Measurements from ENCODE around the gene DLGAP1. TPM values are rescaled to one million over a fixed set of nuclear protein-coding genes. Genes with fewer than 3 reads are reported as not detected.

The DLGAP1 gene
- polyA plus RNA-seq, 1 donor from 2014 or later, result 4.5 TPM

DNA sequence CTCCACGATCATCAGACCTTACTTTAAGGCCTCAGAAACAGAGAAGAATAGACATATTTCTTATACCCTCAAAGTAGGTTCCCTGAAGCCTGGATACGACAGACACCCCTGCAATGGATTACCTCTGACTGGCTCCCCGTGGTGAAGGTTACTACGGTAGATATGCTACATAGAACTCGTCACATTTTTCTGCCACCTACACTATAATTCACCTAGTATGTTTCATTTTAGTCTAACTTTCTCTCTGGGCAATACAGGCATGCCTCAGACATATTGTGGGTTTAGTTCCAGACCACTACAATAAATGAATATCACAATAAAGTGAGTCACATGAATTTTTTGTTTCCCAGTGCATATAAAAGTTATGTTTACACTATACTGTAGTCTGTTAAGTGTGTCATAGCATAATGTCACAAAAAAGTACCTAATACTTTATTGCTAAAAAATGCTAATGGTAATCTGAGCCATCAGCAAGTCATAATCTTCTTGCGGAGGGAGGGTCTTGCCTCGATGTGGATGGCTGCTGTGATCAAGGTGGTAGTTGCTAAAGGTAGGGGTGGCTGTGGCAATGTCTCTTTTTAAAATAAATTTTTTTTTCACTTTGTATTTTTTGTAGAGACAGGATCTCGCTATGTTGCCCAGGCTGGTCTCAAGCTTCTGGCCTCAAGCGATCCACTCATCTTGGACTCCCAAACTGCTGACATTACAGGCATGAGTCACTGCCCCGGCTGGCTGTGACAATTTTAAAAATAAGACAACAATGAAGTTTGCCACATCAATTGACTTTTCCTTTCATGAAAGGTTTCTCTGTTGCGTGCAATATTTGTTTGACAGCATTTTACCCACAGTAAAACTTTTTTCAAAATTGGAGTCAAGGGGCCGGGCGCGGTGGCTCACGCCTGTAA, 940.5 kb downstream of the DLGAP1 start:
- H3K79me2 ChIP-seq (replicated peaks; ENCODE audit: insufficient read depth, low read length), result no peaks in the 10 kb centered on the region

DNA sequence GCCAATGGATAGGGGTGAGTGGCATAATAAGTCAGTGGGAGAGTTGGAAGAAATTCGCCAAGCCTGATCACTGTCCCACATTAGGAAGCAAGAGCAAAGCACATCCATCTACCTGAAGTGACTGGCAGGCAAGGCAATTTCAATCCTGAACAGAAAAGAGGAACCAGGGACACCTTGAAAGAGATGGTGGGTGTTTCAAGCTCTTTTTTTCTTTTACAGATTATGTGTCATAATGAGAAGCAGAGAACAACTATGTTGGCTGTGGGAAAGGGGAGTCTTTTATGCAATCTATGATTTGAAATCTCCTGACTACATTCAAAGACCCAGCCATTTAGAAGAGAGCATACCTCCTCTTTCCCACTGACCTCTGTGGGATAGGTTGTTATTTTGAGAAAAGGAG, 941.6 kb downstream of the DLGAP1 start:
- TF ChIP-seq, protein P1, sequence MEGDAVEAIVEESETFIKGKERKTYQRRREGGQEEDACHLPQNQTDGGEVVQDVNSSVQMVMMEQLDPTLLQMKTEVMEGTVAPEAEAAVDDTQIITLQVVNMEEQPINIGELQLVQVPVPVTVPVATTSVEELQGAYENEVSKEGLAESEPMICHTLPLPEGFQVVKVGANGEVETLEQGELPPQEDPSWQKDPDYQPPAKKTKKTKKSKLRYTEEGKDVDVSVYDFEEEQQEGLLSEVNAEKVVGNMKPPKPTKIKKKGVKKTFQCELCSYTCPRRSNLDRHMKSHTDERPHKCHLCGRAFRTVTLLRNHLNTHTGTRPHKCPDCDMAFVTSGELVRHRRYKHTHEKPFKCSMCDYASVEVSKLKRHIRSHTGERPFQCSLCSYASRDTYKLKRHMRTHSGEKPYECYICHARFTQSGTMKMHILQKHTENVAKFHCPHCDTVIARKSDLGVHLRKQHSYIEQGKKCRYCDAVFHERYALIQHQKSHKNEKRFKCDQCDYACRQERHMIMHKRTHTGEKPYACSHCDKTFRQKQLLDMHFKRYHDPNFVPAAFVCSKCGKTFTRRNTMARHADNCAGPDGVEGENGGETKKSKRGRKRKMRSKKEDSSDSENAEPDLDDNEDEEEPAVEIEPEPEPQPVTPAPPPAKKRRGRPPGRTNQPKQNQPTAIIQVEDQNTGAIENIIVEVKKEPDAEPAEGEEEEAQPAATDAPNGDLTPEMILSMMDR (IDR thresholded peaks at IDR 0.05; ENCODE audit: poor library complexity, severe bottlenecking), result no peak
- TF ChIP-seq SMC3 (conservative IDR thresholded peaks at IDR 0.05; ENCODE audit: poor library complexity) (no peak), MXI1 (conservative IDR thresholded peaks at IDR 0.05; ENCODE audit: poor library complexity, severe bottlenecking) (no peak), POLR2AphosphoS5 (IDR thresholded peaks at IDR 0.05) (no peak), EP300 (conservative IDR thresholded peaks at IDR 0.05; ENCODE audit: poor library complexity, severe bottlenecking) (no peak), TAF1 (IDR thresholded peaks at IDR 0.05; ENCODE audit: low read depth) (no peak), RAD21 (conservative IDR thresholded peaks at IDR 0.05) (no peak), EZH2 (IDR thresholded peaks at IDR 0.05; ENCODE audit: borderline replicate concordance, insufficient read depth, low read length, poor library complexity, severe bottlenecking) (no peak)
- TF ChIP-seq, protein P2, sequence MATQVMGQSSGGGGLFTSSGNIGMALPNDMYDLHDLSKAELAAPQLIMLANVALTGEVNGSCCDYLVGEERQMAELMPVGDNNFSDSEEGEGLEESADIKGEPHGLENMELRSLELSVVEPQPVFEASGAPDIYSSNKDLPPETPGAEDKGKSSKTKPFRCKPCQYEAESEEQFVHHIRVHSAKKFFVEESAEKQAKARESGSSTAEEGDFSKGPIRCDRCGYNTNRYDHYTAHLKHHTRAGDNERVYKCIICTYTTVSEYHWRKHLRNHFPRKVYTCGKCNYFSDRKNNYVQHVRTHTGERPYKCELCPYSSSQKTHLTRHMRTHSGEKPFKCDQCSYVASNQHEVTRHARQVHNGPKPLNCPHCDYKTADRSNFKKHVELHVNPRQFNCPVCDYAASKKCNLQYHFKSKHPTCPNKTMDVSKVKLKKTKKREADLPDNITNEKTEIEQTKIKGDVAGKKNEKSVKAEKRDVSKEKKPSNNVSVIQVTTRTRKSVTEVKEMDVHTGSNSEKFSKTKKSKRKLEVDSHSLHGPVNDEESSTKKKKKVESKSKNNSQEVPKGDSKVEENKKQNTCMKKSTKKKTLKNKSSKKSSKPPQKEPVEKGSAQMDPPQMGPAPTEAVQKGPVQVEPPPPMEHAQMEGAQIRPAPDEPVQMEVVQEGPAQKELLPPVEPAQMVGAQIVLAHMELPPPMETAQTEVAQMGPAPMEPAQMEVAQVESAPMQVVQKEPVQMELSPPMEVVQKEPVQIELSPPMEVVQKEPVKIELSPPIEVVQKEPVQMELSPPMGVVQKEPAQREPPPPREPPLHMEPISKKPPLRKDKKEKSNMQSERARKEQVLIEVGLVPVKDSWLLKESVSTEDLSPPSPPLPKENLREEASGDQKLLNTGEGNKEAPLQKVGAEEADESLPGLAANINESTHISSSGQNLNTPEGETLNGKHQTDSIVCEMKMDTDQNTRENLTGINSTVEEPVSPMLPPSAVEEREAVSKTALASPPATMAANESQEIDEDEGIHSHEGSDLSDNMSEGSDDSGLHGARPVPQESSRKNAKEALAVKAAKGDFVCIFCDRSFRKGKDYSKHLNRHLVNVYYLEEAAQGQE (IDR thresholded peaks at IDR 0.05; ENCODE audit: borderline replicate concordance), result no peak
- Histone ChIP-seq H3K9ac (ENCODE audit: low read length) (no peak overlapping the region), H3K9me2 (ENCODE audit: insufficient read depth, low read length) (no peaks in the 10 kb centered on the region), H3K9me3 (ENCODE audit: low read length) (no peaks in the 10 kb centered on the region), H3K36me3 (ENCODE audit: insufficient read depth, low read length) (no peaks in the 10 kb centered on the region), H4K20me1 (ENCODE audit: insufficient read depth) (no peaks in the 10 kb centered on the region), H3F3A (ENCODE audit: insufficient read depth, low read length, poor library complexity, severe bottlenecking) (no peaks in the 10 kb centered on the region), H2AFZ (ENCODE audit: low read depth, low read length) (no peak overlapping the region), H3K79me2 (replicated peaks; ENCODE audit: insufficient read depth, low read length) (no peaks in the 10 kb centered on the region), H3K4me3 (ENCODE audit: low read length) (no peak overlapping the region), H3K4me2 (ENCODE audit: low read length) (no peak overlapping the region), H3K27ac (ENCODE audit: low read length) (no peak overlapping the region), H3K27me3 (ENCODE audit: insufficient read depth, low read depth, low read length) (no peaks in the 10 kb centered on the region)

More for the DNA sequence above, 940.5 kb downstream of the DLGAP1 start:
- Histone ChIP-seq H3K27ac (ENCODE audit: low read length) (no peak overlapping the region), H3K9ac (ENCODE audit: low read length) (no peak overlapping the region), H3K36me3 (ENCODE audit: insufficient read depth, low read length) (no peaks in the 10 kb centered on the region), H2AFZ (ENCODE audit: low read depth, low read length) (no peak overlapping the region), H3K27me3 (ENCODE audit: insufficient read depth, low read depth, low read length) (no peaks in the 10 kb centered on the region), H3K9me2 (ENCODE audit: insufficient read depth, low read length) (no peaks in the 10 kb centered on the region), H3K4me2 (ENCODE audit: low read length) (no peak overlapping the region), H3F3A (ENCODE audit: insufficient read depth, low read length, poor library complexity, severe bottlenecking) (no peaks in the 10 kb centered on the region), H3K4me3 (ENCODE audit: low read length) (no peak overlapping the region), H3K9me3 (ENCODE audit: low read length) (no peaks in the 10 kb centered on the region), H4K20me1 (ENCODE audit: insufficient read depth) (no peaks in the 10 kb centered on the region)
- TF ChIP-seq MXI1 (conservative IDR thresholded peaks at IDR 0.05; ENCODE audit: poor library complexity, severe bottlenecking), result no peak
- TF ChIP-seq, protein P2 (IDR thresholded peaks at IDR 0.05; ENCODE audit: borderline replicate concordance), result no peak
- TF ChIP-seq TAF1 (IDR thresholded peaks at IDR 0.05; ENCODE audit: low read depth), result no peak
- no peak for TF ChIP-seq SMC3 (conservative IDR thresholded peaks at IDR 0.05; ENCODE audit: poor library complexity)
- no peak for TF ChIP-seq RAD21 (conservative IDR thresholded peaks at IDR 0.05)
- TF ChIP-seq, protein P1 (IDR thresholded peaks at IDR 0.05; ENCODE audit: poor library complexity, severe bottlenecking), result no peak
- TF ChIP-seq EP300 (conservative IDR thresholded peaks at IDR 0.05; ENCODE audit: poor library complexity, severe bottlenecking), result no peak
- no peak for TF ChIP-seq EZH2 (IDR thresholded peaks at IDR 0.05; ENCODE audit: borderline replicate concordance, insufficient read depth, low read length, poor library complexity, severe bottlenecking)
- TF ChIP-seq POLR2AphosphoS5 (IDR thresholded peaks at IDR 0.05), result no peak

All from neural cell (in vitro differentiated cells).